Body of pancreas (tissue), 4 donors: ENCODE measurements around the gene ULBP1.

Source experiments
- CTCF ChIP-seq, 7 experiments: fragments of 450-650 bp in 4 of 7; fragments of 200-600 bp in 3 of 7; sonication (generic) in 3 of 7; IDR thresholded peaks; one replicate each; pipeline ENCODE4 v1.5.1; 2016 to 2019; ENCODE audit warnings: antibody characterized with exemption in 7 of 7
- POLR2A ChIP-seq, 3 donors: fragments of 450-650 bp; IDR thresholded peaks; one replicate each; pipeline ENCODE4 v1.6.1; 2016; ENCODE audit warnings: antibody characterized with exemption in 3 of 3, mild to moderate bottlenecking in 2 of 3

- TF ChIP-seq CTCF (IDR thresholded peaks at IDR 0.05), result no peak
- TF ChIP-seq POLR2A (IDR thresholded peaks at IDR 0.05), result no peak
These were observed 606 bp upstream of the ULBP1 start for GRCh38 chr6:149963212-149963461.
